Measurements from ENCODE around the gene CLSTN1. TPM values are rescaled to one million over a fixed set of nuclear protein-coding genes. Genes with fewer than 3 reads are reported as not detected.
"Not testable (repeated sequence)": the region's sequence is repeated elsewhere in the genome, so short reads cannot be mapped to it uniquely, and the experiment has no call there.

Gene CLSTN1
- total RNA-seq, 5 donors from 2014 or later (not counting 1 experiment from before 2014, with no cell fraction given) = 84.6 to 105 (median 91.2) TPM

GRCh38 chr1:9814619-9815018, 9.1 kb downstream of the CLSTN1 start:
- Mint-ChIP-seq H3K4me3 (no peak overlapping the region), H3K4me1 (peaks cover 33 to 42% (median 37%) of the 10 kb centered on the region in 3 donors), H3K36me3 (peaks cover 4% of the 10 kb centered on the region), H3K27me3 (no peaks in the 10 kb centered on the region), H3K9me3 (no peaks in the 10 kb centered on the region), H3K27ac (no peak overlapping the region)
- Histone ChIP-seq H3K4me3 (ENCODE audit: control insufficient read depth in 1 of 2, extremely low read depth in 1 of 2, low read length in 1 of 2) (no peak overlapping the region), H3K27ac (ENCODE audit: low read length) (no peak overlapping the region), H3K4me1 (ENCODE audit: control insufficient read depth in 1 of 2, extremely low read depth in 1 of 2, insufficient read depth in 2 of 2, low read length in 2 of 2) (peaks cover 0 to 7% of the 10 kb centered on the region in 2 experiments), H3K36me3 (ENCODE audit: control insufficient read depth in 2 of 2, extremely low read depth in 1 of 2, insufficient read depth in 1 of 2, low read length in 1 of 2) (peaks cover 0 to 2% of the 10 kb centered on the region in 2 donors), H3K27me3 (replicated peaks in 1 of 2; ENCODE audit: control insufficient read depth in 2 of 2, extremely low read depth in 1 of 2, insufficient read depth in 2 of 2, low read length in 1 of 2) (no peaks in the 10 kb centered on the region), H3K9me3 (no peaks in the 10 kb centered on the region)
- ChIA-PET POLR2A (interaction anchor here in 1 of 2 donors (0.6 kb wide), 1 partner anchor 12 kb away, joined by 8 read pairs; no protein-coding TSS in a partner anchor), CTCF (no interaction called here)
- 100% methylated on average over 3 of the region's 6 CpGs for WGBS (ENCODE audit: insufficient coverage)
- DNase-seq = no peak
- ATAC-seq (replicated peaks in 1 of 4) = no peak

- no peak for ATAC-seq (replicated peaks in 1 of 4)
- ChIA-PET POLR2A (interaction anchor here in 1 of 2 donors (0.6 kb wide), 1 partner anchor 12 kb away, joined by 4 read pairs; no protein-coding TSS in a partner anchor), CTCF (interaction anchor here in 1 of 2 donors (0.5 to 0.7 kb wide), 3 partner anchors 63 to 662 kb away, joined by 3 to 5 read pairs (median 3); no protein-coding TSS in a partner anchor)
- DNase-seq = no peak
- H3K9me3 ChIP-seq = no peaks in the 10 kb centered on the region
- peaks cover 5 to 9% of the 10 kb centered on the region in 2 donors for H3K36me3 ChIP-seq (ENCODE audit: control insufficient read depth in 2 of 2, extremely low read depth in 1 of 2, insufficient read depth in 1 of 2, low read length in 1 of 2)
- WGBS (ENCODE audit: insufficient coverage) = 100% methylated on average over 3 of the region's 6 CpGs
- no peaks in the 10 kb centered on the region for H3K27me3 ChIP-seq (replicated peaks in 1 of 2; ENCODE audit: control insufficient read depth in 2 of 2, extremely low read depth in 1 of 2, insufficient read depth in 2 of 2, low read length in 1 of 2)
- Mint-ChIP-seq H3K4me3 (no peak overlapping the region), H3K36me3 (peaks cover 14% of the 10 kb centered on the region), H3K9me3 (no peaks in the 10 kb centered on the region), H3K27me3 (no peaks in the 10 kb centered on the region), H3K27ac (no peak overlapping the region), H3K4me1 (peaks cover 57 to 63% (median 59%) of the 10 kb centered on the region in 3 donors)
- H3K4me1 ChIP-seq (ENCODE audit: control insufficient read depth in 1 of 2, extremely low read depth in 1 of 2, insufficient read depth in 2 of 2, low read length in 2 of 2) = peaks cover 0 to 26% of the 10 kb centered on the region in 2 experiments
- no peak overlapping the region for H3K27ac ChIP-seq (ENCODE audit: low read length)
- H3K4me3 ChIP-seq (ENCODE audit: control insufficient read depth in 1 of 2, extremely low read depth in 1 of 2, low read length in 1 of 2) = no peak overlapping the region
Measured at GRCh38 chr1:9811239-9811966, 12.4 kb downstream of the CLSTN1 start.

- Histone ChIP-seq H3K36me3 (ENCODE audit: control insufficient read depth in 2 of 2, extremely low read depth in 1 of 2, insufficient read depth in 1 of 2, low read length in 1 of 2) (peaks cover 5 to 9% of the 10 kb centered on the region in 2 donors), H3K4me1 (ENCODE audit: control insufficient read depth in 1 of 2, extremely low read depth in 1 of 2, insufficient read depth in 2 of 2, low read length in 2 of 2) (peaks cover 0 to 28% of the 10 kb centered on the region in 2 experiments), H3K27ac (ENCODE audit: low read length) (no peak overlapping the region), H3K9me3 (no peaks in the 10 kb centered on the region), H3K4me3 (ENCODE audit: control insufficient read depth in 1 of 2, extremely low read depth in 1 of 2, low read length in 1 of 2) (no peak overlapping the region), H3K27me3 (replicated peaks in 1 of 2; ENCODE audit: control insufficient read depth in 2 of 2, extremely low read depth in 1 of 2, insufficient read depth in 2 of 2, low read length in 1 of 2) (no peaks in the 10 kb centered on the region)
- Mint-ChIP-seq H3K27ac (peak overlapping the region; percentile 16 to 31), H3K27me3 (no peaks in the 10 kb centered on the region), H3K36me3 (peaks cover 10% of the 10 kb centered on the region), H3K4me3 (no peak overlapping the region), H3K9me3 (no peaks in the 10 kb centered on the region), H3K4me1 (peaks cover 55 to 68% (median 65%) of the 10 kb centered on the region in 3 donors)
- DNase-seq = no peak
- ChIA-PET POLR2A (no interaction called here), CTCF (no interaction called here)
- 96% methylated on average over 8 of the region's 8 CpGs for WGBS (ENCODE audit: insufficient coverage)
- no peak for ATAC-seq (replicated peaks in 1 of 4)
Measured at GRCh38 chr1:9809100-9809510, 14.7 kb downstream of the CLSTN1 start.

GRCh38 chr1:9808459-9808858, 15.3 kb downstream of the CLSTN1 start:
- H3K9me3 ChIP-seq = no peaks in the 10 kb centered on the region
- peaks cover 51 to 62% (median 62%) of the 10 kb centered on the region in 3 donors for H3K4me1 Mint-ChIP-seq
- no peaks in the 10 kb centered on the region for H3K27me3 Mint-ChIP-seq
- no peak overlapping the region for H3K4me3 Mint-ChIP-seq
- H3K27ac ChIP-seq (ENCODE audit: low read length) = no peak overlapping the region
- no peaks in the 10 kb centered on the region for H3K9me3 Mint-ChIP-seq
- peak overlapping the region in 1 of 2 donors; percentile 31 for H3K27ac Mint-ChIP-seq
- peaks cover 5 to 9% of the 10 kb centered on the region in 2 donors for H3K36me3 ChIP-seq (ENCODE audit: control insufficient read depth in 2 of 2, extremely low read depth in 1 of 2, insufficient read depth in 1 of 2, low read length in 1 of 2)
- no peaks in the 10 kb centered on the region for H3K27me3 ChIP-seq (replicated peaks in 1 of 2; ENCODE audit: control insufficient read depth in 2 of 2, extremely low read depth in 1 of 2, insufficient read depth in 2 of 2, low read length in 1 of 2)
- ATAC-seq (replicated peaks in 1 of 4) (no peak), DNase-seq (no peak)
- POLR2A ChIA-PET = no interaction called here
- H3K36me3 Mint-ChIP-seq = peaks cover 10% of the 10 kb centered on the region
- 99% methylated on average over 8 of the region's 8 CpGs for WGBS (ENCODE audit: insufficient coverage)
- CTCF ChIA-PET = no interaction called here
- H3K4me3 ChIP-seq (ENCODE audit: control insufficient read depth in 1 of 2, extremely low read depth in 1 of 2, low read length in 1 of 2) = no peak overlapping the region
- H3K4me1 ChIP-seq (ENCODE audit: control insufficient read depth in 1 of 2, extremely low read depth in 1 of 2, insufficient read depth in 2 of 2, low read length in 2 of 2) = peaks cover 0 to 28% of the 10 kb centered on the region in 2 experiments

- 74% methylated on average over 11 of the region's 12 CpGs for WGBS (ENCODE audit: insufficient coverage)
- H3K36me3 Mint-ChIP-seq = peaks cover 10% of the 10 kb centered on the region
- H3K27me3 Mint-ChIP-seq = no peaks in the 10 kb centered on the region
- ATAC-seq (replicated peaks in 1 of 4) (peak in 1 of 4 experiments; percentile 51), DNase-seq (no peak)
- H3K27ac ChIP-seq (ENCODE audit: low read length) = no peak overlapping the region
- ChIA-PET CTCF (no interaction called here), POLR2A (no interaction called here)
- peaks cover 57 to 68% (median 65%) of the 10 kb centered on the region in 3 donors for H3K4me1 Mint-ChIP-seq
- H3K27ac Mint-ChIP-seq = peak overlapping the region in 1 of 2 donors; percentile 32
- H3K27me3 ChIP-seq (replicated peaks in 1 of 2; ENCODE audit: control insufficient read depth in 2 of 2, extremely low read depth in 1 of 2, insufficient read depth in 2 of 2, low read length in 1 of 2) = no peaks in the 10 kb centered on the region
- H3K4me3 Mint-ChIP-seq = peak overlapping the region in 1 of 3 donors; percentile 50
- H3K9me3 ChIP-seq = no peaks in the 10 kb centered on the region
- H3K36me3 ChIP-seq (ENCODE audit: control insufficient read depth in 2 of 2, extremely low read depth in 1 of 2, insufficient read depth in 1 of 2, low read length in 1 of 2) = peaks cover 5 to 9% of the 10 kb centered on the region in 2 donors
- peaks cover 0 to 37% of the 10 kb centered on the region in 2 experiments for H3K4me1 ChIP-seq (ENCODE audit: control insufficient read depth in 1 of 2, extremely low read depth in 1 of 2, insufficient read depth in 2 of 2, low read length in 2 of 2)
- H3K9me3 Mint-ChIP-seq = no peaks in the 10 kb centered on the region
- no peak overlapping the region for H3K4me3 ChIP-seq (ENCODE audit: control insufficient read depth in 1 of 2, extremely low read depth in 1 of 2, low read length in 1 of 2)
Measured at GRCh38 chr1:9807541-9807940, 16.2 kb downstream of the CLSTN1 start.

GRCh38 chr1:9805972-9806371, 17.8 kb downstream of the CLSTN1 start:
- H3K4me3 ChIP-seq (ENCODE audit: control insufficient read depth in 1 of 2, extremely low read depth in 1 of 2, low read length in 1 of 2); H3K36me3 ChIP-seq (ENCODE audit: control insufficient read depth in 2 of 2, extremely low read depth in 1 of 2, insufficient read depth in 1 of 2, low read length in 1 of 2); H3K27me3 ChIP-seq (replicated peaks in 1 of 2; ENCODE audit: control insufficient read depth in 2 of 2, extremely low read depth in 1 of 2, insufficient read depth in 2 of 2, low read length in 1 of 2); ATAC-seq (replicated peaks in 1 of 4); H3K4me3 Mint-ChIP-seq; POLR2A ChIA-PET; H3K27ac Mint-ChIP-seq; H3K9me3 Mint-ChIP-seq; H3K27me3 Mint-ChIP-seq; H3K36me3 Mint-ChIP-seq; DNase-seq; H3K27ac ChIP-seq (ENCODE audit: low read length); H3K9me3 ChIP-seq: not testable (repeated sequence)
- WGBS (ENCODE audit: insufficient coverage) = 90% methylated on average over 2 of the region's 5 CpGs
- H3K4me1 Mint-ChIP-seq = peaks cover 62 to 74% (median 71%) of the 10 kb centered on the region in 3 donors
- H3K4me1 ChIP-seq (ENCODE audit: control insufficient read depth in 1 of 2, extremely low read depth in 1 of 2, insufficient read depth in 2 of 2, low read length in 2 of 2) = peaks cover 0 to 34% of the 10 kb centered on the region in 2 experiments
- CTCF ChIA-PET = interaction anchor here in 1 of 2 donors (0.5 kb wide), 1 partner anchor 19 kb away, joined by 3 read pairs; no protein-coding TSS in a partner anchor

Data from T-cell (primary cell).